HepG2 (cell line): ENCODE data around the gene TMEM107. TPM values are rescaled to one million over a fixed set of nuclear protein-coding genes. Genes with fewer than 3 reads are reported as not detected.

ENCODE experiments used
- ATF7-NPFF ChIP-seq: sonication (generic); formaldehyde crosslinking; IDR thresholded peaks from 2 replicates; pipeline ENCODE4 v1.8.1; 2023; ENCODE audit warnings: mild to moderate bottlenecking, low read depth, missing genetic modification reagents, moderate library complexity
- ATRX ChIP-seq: sonication (generic); formaldehyde crosslinking; IDR thresholded peaks from 2 replicates; pipeline ENCODE4 v1.4.0; 2020; ENCODE audit warnings: missing genetic modification reagents, borderline replicate concordance
- CCAR2 ChIP-seq: fragments of 200-400 bp; formaldehyde crosslinking; optimal IDR thresholded peaks from 2 replicates; pipeline ENCODE3; 2018; ENCODE audit warnings: low read depth, mild to moderate bottlenecking, low read length, moderate library complexity
- CEBPB ChIP-seq: IDR thresholded peaks from 2 replicates; pipeline ENCODE4 v1.6.1; 2011; ENCODE audit warnings: low read depth, low read length, improper control_type of control experiment, borderline replicate concordance
- DBP ChIP-seq: sonication (generic); formaldehyde crosslinking; IDR thresholded peaks from 2 replicates; pipeline ENCODE4 v1.4.0; 2020; ENCODE audit warnings: missing genetic modification reagents; ENCODE audit errors: not compliant biosample characterization
- GATAD2A ChIP-seq: IDR thresholded peaks from 2 replicates; pipeline ENCODE4 v1.6.1; 2016
- GLI4 ChIP-seq: sonication (generic); formaldehyde crosslinking; IDR thresholded peaks from 2 replicates; pipeline ENCODE4 v1.5.1; 2020; ENCODE audit warnings: missing genetic modification reagents, mild to moderate bottlenecking, moderate library complexity, borderline replicate concordance
- ISX ChIP-seq: sonication (generic); formaldehyde crosslinking; conservative IDR thresholded peaks from 2 replicates; pipeline ENCODE4 v1.5.0; 2020; ENCODE audit warnings: missing genetic modification reagents
- KLF12 ChIP-seq: sonication (generic); formaldehyde crosslinking; IDR thresholded peaks from 2 replicates; pipeline ENCODE4 v1.4.0; 2020; ENCODE audit warnings: missing genetic modification reagents, borderline replicate concordance
- NCOA1 ChIP-seq: sonication (generic); formaldehyde crosslinking; IDR thresholded peaks from 2 replicates; pipeline ENCODE4 v1.9.0; 2021; ENCODE audit warnings: missing genetic modification reagents
- NFATC3 ChIP-seq: sonication (generic); formaldehyde crosslinking; IDR thresholded peaks from 2 replicates; pipeline ENCODE4 v1.5.1; 2020; ENCODE audit warnings: mild to moderate bottlenecking, missing genetic modification reagents
- RFX3 ChIP-seq: IDR thresholded peaks from 2 replicates; pipeline ENCODE4 v1.6.1; 2016; ENCODE audit warnings: missing biosample characterization, missing genetic modification reagents
- SRSF1 ChIP-seq: fragments of 200-400 bp; formaldehyde crosslinking; optimal IDR thresholded peaks from 2 replicates; pipeline ENCODE3; 2017; ENCODE audit warnings: mild to moderate bottlenecking, low read depth, low read length, moderate library complexity
- U2AF1 ChIP-seq: fragments of 200-400 bp; formaldehyde crosslinking; optimal IDR thresholded peaks from 2 replicates; pipeline ENCODE3; 2017; ENCODE audit warnings: mild to moderate bottlenecking, low read depth, low read length
- XBP1 ChIP-seq: sonication (generic); formaldehyde crosslinking; IDR thresholded peaks from 2 replicates; pipeline ENCODE4 v1.5.0; 2020; ENCODE audit warnings: missing genetic modification reagents
- ZNF160 ChIP-seq: sonication (generic); formaldehyde crosslinking; IDR thresholded peaks from 2 replicates; pipeline ENCODE4 v1.8.0; 2022; ENCODE audit warnings: mild to moderate bottlenecking, inconsistent platforms, missing genetic modification reagents
- ZNF230 ChIP-seq: sonication (generic); formaldehyde crosslinking; IDR thresholded peaks from 2 replicates; pipeline ENCODE4 v1.4.0; 2020; ENCODE audit warnings: mild to moderate bottlenecking, missing genetic modification reagents
- ZNF24 ChIP-seq: fragments of 450-650 bp; IDR thresholded peaks from 2 replicates; pipeline ENCODE4 v1.6.1; 2017; ENCODE audit warnings: antibody characterized with exemption, mild to moderate bottlenecking
- ZNF264 ChIP-seq: sonication (generic); formaldehyde crosslinking; IDR thresholded peaks from 2 replicates; pipeline ENCODE4 v1.4.0; 2020; ENCODE audit warnings: missing genetic modification reagents
- ZNF362 ChIP-seq: sonication (generic); formaldehyde crosslinking; IDR thresholded peaks from 2 replicates; pipeline ENCODE4 v1.4.0; 2020; ENCODE audit warnings: missing genetic modification reagents, mild to moderate bottlenecking, borderline replicate concordance
- ZNF615 ChIP-seq: sonication (generic); formaldehyde crosslinking; IDR thresholded peaks from 2 replicates; pipeline ENCODE4 v1.5.0; 2020; ENCODE audit warnings: mild to moderate bottlenecking, missing genetic modification reagents, borderline replicate concordance
- ZNF720 ChIP-seq: sonication (generic); formaldehyde crosslinking; IDR thresholded peaks from 2 replicates; pipeline ENCODE4 v1.4.0; 2020; ENCODE audit warnings: missing genetic modification reagents
- ZNF770 ChIP-seq: sonication (generic); formaldehyde crosslinking; IDR thresholded peaks from 2 replicates; pipeline ENCODE4 v1.5.0; 2020; ENCODE audit warnings: mild to moderate bottlenecking, missing genetic modification reagents
- ZNF784 ChIP-seq: sonication (generic); formaldehyde crosslinking; IDR thresholded peaks from 2 replicates; pipeline ENCODE4 v1.5.1; 2020; ENCODE audit warnings: missing genetic modification reagents, mild to moderate bottlenecking, borderline replicate concordance
- ZNF83 ChIP-seq: sonication (generic); formaldehyde crosslinking; IDR thresholded peaks from 2 replicates; pipeline ENCODE4 v1.4.0; 2020; ENCODE audit warnings: missing genetic modification reagents, mild to moderate bottlenecking, borderline replicate concordance
- ZSCAN20 ChIP-seq: sonication (generic); formaldehyde crosslinking; IDR thresholded peaks from 2 replicates; pipeline ENCODE4 v1.4.0; 2020; ENCODE audit warnings: missing genetic modification reagents, mild to moderate bottlenecking, borderline replicate concordance
- polyA plus RNA-seq, 8 experiments: library from polyadenylated mRNA; depleted of rRNA in 3 of 8; stranded (reverse) in 7 of 8; unstranded in 1 of 8; fragments of >200 nt; fragmentation: Illumina TruSeq in 4 of 8; extraction: Trizol in 4 of 8; gene quantifications; 2 replicates each; pipeline versions ENCODE4 v1.2.1 to v1.2.3, GENCODE V29; 2011 to 2016; ENCODE audit warnings: low read depth in 4 of 8, missing spikeins in 1 of 8, mixed read lengths in 1 of 8; ENCODE audit not compliant: insufficient read depth in 1 of 8
- total RNA-seq, 5 experiments: library from RNA; depleted of rRNA; stranded (reverse); fragments of >200 nt; fragmentation: Illumina TruSeq; extraction: Trizol; gene quantifications; 2 replicates each; pipeline ENCODE4 v1.2.3, GENCODE V29; 2016; ENCODE audit warnings: low read depth in 1 of 5

Gene TMEM107
- total and polyA plus RNA-seq, 2 of the 13 experiments (the other 11 are each of a cell fraction or from before 2014, with no cell fraction given): 7.2 to 15.3 TPM

GRCh38 chr17:8156246-8156992, 19.8 kb downstream of the TMEM107 start (continued):
- TF ChIP-seq ZNF362 (no peak), KLF12 (CRISPR knock-in tag) (0 out of 2 replicates have a peak, but pooled peaks have one; percentile 28), ZNF264 (CRISPR knock-in tag) (no peak), CEBPB (no peak), ZNF160 (CRISPR knock-in tag) (no peak), ZNF784 (CRISPR knock-in tag) (no peak), ZNF83 (CRISPR knock-in tag) (no peak), GLI4 (no peak), ZNF24 (no peak), ATF7-NPFF (no peak), ZNF770 (CRISPR knock-in tag) (no peak), NCOA1 (CRISPR knock-in tag) (0 out of 2 replicates have a peak, but pooled peaks have one; percentile 34), ZNF615 (CRISPR knock-in tag) (no peak), ATRX (CRISPR knock-in tag) (no peak), SRSF1 (no peak), GATAD2A (CRISPR knock-in tag) (peak; percentile 33; the same call in 1 of the 2 replicates), XBP1 (CRISPR knock-in tag) (no peak), ISX (CRISPR knock-in tag) (no peak), U2AF1 (no peak), ZNF230 (CRISPR knock-in tag) (no peak), DBP (CRISPR knock-in tag) (no peak), ZSCAN20 (CRISPR knock-in tag) (no peak), CCAR2 (no peak), ZNF720 (CRISPR knock-in tag) (no peak), NFATC3 (no peak), RFX3 (CRISPR knock-in tag) (no peak)
